Brain microvascular endothelial cell (primary cell): ENCODE measurements around the gene GRAP.

Source experiments
- DNase-seq: peaks from one replicate; pipeline ENCODE4 v3.0.0-alpha.2; 2020
- H3K27ac ChIP-seq: fragments of 250-450 bp; sonication (Bioruptor Pico); 2 replicates; pipeline ENCODE4 v1.5.1; 2020; ENCODE audit warnings: mild to moderate bottlenecking, moderate library complexity
- H3K27me3 ChIP-seq: fragments of 250-450 bp; sonication (Bioruptor Pico); replicated peaks from 2 replicates; pipeline ENCODE4 v1.5.1; 2020; ENCODE audit warnings: mild to moderate bottlenecking
- H3K36me3 ChIP-seq: fragments of 250-450 bp; sonication (Bioruptor Pico); replicated peaks from 2 replicates; pipeline ENCODE4 v1.5.1; 2020; ENCODE audit warnings: mild to moderate bottlenecking
- H3K4me3 ChIP-seq: 2 replicates; pipeline ENCODE4 v1.5.1; 2011; ENCODE audit warnings: low read depth, mild to moderate bottlenecking, control low read depth, low read length, moderate library complexity
- in situ Hi-C: cut with HindIII; loops from 2 replicates; pipeline ENCODE4 v1.10.0; 2017; ENCODE audit warnings: low sequenced_read_pairs, low pct_ligation_motif_present
- TF ChIP-seq, protein P1 (sequence below): IDR thresholded peaks from 2 replicates; pipeline ENCODE4 v1.5.1; 2011; ENCODE audit warnings: low read depth, mild to moderate bottlenecking, moderate library complexity, low read length, control low read depth, inconsistent platforms; ENCODE audit errors: missing control alignments

GRAP gene

DNA sequence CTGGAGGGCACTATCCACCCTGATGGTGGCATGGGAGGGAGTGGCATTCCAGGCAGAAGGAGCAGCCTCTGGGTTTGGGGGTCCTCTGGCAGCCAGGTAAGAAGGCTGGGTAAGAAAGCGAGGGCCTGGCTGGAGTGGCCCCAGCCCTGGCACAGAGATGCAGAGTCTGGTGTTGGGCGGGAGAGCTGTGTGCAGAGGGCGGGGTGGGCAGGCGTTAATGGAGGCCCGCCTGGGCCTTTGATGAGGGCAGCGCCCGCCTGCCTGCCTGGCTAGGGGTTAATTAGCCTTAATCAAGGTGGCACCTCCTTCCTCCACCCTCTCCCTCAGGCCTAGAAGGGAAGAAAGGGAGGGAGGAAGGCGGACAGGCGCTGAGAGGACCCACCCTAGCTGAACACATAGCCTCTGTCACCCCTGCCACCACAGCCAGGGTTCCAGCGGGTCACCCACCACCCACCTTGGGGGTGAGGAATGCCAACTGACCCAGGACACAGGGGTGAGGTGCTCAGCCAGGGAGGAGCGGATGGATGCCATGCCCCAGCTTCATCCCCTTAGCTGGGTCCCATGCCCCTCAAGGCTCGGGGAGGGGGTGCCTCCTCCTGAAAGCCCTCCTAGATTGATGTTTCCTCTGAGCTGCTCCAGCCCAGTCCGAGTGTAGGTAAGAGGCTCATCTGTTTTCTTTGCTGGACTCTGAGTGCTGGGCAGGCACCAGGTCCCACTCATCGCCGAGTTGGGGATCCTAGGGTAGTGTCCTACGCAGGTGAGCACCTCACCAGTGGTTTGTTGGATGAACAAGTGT, 28.8 kb downstream of the GRAP start:
- Histone ChIP-seq H3K27ac (no peak overlapping the region), H3K4me3 (no peak overlapping the region), H3K27me3 (peaks cover 2% of the 10 kb centered on the region), H3K36me3 (no peaks in the 10 kb centered on the region)
- in situ Hi-C loops = no loop called here
- no peak for DNase-seq
- TF ChIP-seq, protein P1, sequence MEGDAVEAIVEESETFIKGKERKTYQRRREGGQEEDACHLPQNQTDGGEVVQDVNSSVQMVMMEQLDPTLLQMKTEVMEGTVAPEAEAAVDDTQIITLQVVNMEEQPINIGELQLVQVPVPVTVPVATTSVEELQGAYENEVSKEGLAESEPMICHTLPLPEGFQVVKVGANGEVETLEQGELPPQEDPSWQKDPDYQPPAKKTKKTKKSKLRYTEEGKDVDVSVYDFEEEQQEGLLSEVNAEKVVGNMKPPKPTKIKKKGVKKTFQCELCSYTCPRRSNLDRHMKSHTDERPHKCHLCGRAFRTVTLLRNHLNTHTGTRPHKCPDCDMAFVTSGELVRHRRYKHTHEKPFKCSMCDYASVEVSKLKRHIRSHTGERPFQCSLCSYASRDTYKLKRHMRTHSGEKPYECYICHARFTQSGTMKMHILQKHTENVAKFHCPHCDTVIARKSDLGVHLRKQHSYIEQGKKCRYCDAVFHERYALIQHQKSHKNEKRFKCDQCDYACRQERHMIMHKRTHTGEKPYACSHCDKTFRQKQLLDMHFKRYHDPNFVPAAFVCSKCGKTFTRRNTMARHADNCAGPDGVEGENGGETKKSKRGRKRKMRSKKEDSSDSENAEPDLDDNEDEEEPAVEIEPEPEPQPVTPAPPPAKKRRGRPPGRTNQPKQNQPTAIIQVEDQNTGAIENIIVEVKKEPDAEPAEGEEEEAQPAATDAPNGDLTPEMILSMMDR = no peak

DNA sequence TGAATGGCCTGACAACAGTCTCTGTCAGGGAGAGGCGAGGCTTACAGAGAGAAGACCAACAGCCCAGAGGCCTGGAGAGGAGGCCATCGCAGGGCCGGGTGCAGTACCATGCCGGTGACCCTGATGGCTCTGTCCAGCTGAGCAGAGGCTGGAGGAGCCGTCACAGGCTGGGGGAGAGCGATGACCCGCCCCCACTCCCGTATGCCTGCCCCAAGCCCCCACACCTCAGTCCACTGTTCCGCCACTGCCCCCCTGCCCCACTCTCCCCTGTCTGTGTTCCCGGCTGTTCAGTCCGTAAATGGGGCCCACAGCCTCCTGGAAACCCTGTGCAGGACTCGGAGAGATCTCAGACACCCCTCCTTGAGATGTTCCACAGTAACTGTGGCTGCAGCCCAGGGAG, 29.4 kb downstream of the GRAP start:
- Histone ChIP-seq H3K4me3 (no peak overlapping the region), H3K36me3 (no peaks in the 10 kb centered on the region), H3K27me3 (peaks cover 2% of the 10 kb centered on the region), H3K27ac (no peak overlapping the region)
- TF ChIP-seq, protein P1 = no peak
- in situ Hi-C loops = no loop called here
- DNase-seq = no peak

DNA sequence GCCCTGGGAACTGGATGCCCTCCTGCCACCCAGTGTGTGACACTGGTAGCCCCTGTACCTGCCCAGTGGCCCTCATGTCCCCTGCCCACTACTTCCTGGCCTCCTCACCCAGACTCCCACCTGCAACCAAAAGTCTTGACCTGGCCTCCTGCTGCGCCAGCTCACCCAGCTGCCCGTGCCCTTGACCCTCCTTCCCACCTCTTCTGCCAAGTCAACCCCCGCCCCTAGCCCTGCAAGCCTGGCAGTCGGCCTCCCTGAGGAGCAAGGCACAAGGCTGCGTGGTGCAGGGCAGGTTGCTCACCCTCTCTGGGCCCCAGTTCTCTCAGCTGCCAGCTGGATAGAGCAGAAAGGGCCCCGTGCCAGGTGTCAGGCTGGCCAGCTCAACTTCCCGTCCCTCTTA, 29.9 kb downstream of the GRAP start:
- H3K36me3 ChIP-seq = no peaks in the 10 kb centered on the region
- no peak for DNase-seq
- TF ChIP-seq, protein P1 = no peak
- in situ Hi-C loops = no loop called here
- H3K27me3 ChIP-seq = peaks cover 2% of the 10 kb centered on the region
- H3K27ac ChIP-seq = no peak overlapping the region
- H3K4me3 ChIP-seq = no peak overlapping the region

DNA sequence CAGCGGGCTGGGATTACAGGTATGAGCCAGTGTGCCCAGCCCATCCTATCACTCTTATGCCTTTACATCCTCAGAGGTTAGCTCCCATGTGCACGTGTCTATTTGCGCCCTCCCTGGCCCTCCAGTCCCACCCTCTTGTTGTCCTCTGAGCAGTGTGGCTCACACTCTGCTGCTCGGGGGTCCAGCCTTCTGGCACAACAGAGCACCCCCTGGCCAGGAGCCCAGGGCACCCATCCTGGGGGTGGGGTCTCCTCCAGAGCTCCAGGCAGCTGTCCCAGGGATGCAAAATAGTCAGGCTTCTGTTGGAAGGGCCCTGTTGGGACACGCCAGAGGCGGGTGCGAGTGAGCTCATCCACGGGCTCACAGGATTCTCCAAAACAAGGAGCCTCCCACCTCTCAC, 30.5 kb downstream of the GRAP start:
- no peak overlapping the region for H3K4me3 ChIP-seq
- TF ChIP-seq, protein P1 = no peak
- no peak overlapping the region for H3K27ac ChIP-seq
- in situ Hi-C loops = no loop called here
- peaks cover 2% of the 10 kb centered on the region for H3K27me3 ChIP-seq
- no peak for DNase-seq
- no peaks in the 10 kb centered on the region for H3K36me3 ChIP-seq

DNA sequence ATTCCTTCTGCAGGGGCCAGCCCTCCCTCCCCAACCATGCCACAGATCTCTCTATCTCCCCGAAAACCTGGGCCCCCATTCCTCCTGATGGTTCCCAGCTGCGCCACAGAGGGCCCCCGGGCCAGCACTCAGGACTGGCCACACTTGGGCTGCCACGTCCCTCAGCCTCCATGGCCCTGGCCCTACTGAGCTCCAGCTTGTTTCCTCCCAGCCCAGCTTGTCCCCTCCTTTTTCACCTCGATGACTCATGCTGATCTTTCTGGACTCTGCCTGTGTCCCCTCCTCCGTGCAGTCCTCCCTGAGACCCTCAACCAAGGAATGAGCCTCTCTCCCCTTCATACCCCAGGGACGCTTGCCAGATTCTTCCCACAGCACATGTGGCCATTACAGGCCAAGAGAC, 31.3 kb downstream of the GRAP start:
- TF ChIP-seq, protein P1 = no peak
- no peak overlapping the region for H3K27ac ChIP-seq
- DNase-seq = no peak
- in situ Hi-C loops = no loop called here
- H3K27me3 ChIP-seq = peaks cover 2% of the 10 kb centered on the region
- H3K36me3 ChIP-seq = no peaks in the 10 kb centered on the region
- H3K4me3 ChIP-seq = no peak overlapping the region
